Right lobe of liver (tissue), 4 donors: ENCODE measurements around the gene CRTC1.

ENCODE experiments used
- CTCF ChIP-seq, 4 donors: fragments of 200-600 bp in 3 of 4; fragments of 450-650 bp in 1 of 4; IDR thresholded peaks; one replicate each; pipeline versions ENCODE4 v1.5.1 to v1.8.0; 2016 to 2022; ENCODE audit warnings: antibody characterized with exemption in 4 of 4, mild to moderate bottlenecking in 2 of 4
- POLR2A ChIP-seq: fragments of 450-650 bp; IDR thresholded peaks from one replicate; pipeline ENCODE4 v1.6.1; 2017; ENCODE audit warnings: antibody characterized with exemption, mild to moderate bottlenecking
- donor health status: DM: no; HTN: no; CAD: no.
- donor health status: DM: no; HTN: no; CAD: no.
- donor health status: DM: no; HTN: yes; CAD: no.

GRCh38 chr19:18741124-18742121, 57.9 kb downstream of the CRTC1 start:
- TF ChIP-seq CTCF (IDR thresholded peaks at IDR 0.05) (no peak), POLR2A (no peak)
